ENCODE data around the gene SLC25A44. TPM values are rescaled to one million over a fixed set of nuclear protein-coding genes. Genes with fewer than 3 reads are reported as not detected.
"Not testable (repeated sequence)": the region's sequence is repeated elsewhere in the genome, so short reads cannot be mapped to it uniquely, and the experiment has no call there.

SLC25A44 gene
- total and polyA plus RNA-seq, 2 of the 8 experiments (the other 6 are each of a cell fraction or from before 2014, with no cell fraction given), result 23.4 to 32.1 TPM

DNA sequence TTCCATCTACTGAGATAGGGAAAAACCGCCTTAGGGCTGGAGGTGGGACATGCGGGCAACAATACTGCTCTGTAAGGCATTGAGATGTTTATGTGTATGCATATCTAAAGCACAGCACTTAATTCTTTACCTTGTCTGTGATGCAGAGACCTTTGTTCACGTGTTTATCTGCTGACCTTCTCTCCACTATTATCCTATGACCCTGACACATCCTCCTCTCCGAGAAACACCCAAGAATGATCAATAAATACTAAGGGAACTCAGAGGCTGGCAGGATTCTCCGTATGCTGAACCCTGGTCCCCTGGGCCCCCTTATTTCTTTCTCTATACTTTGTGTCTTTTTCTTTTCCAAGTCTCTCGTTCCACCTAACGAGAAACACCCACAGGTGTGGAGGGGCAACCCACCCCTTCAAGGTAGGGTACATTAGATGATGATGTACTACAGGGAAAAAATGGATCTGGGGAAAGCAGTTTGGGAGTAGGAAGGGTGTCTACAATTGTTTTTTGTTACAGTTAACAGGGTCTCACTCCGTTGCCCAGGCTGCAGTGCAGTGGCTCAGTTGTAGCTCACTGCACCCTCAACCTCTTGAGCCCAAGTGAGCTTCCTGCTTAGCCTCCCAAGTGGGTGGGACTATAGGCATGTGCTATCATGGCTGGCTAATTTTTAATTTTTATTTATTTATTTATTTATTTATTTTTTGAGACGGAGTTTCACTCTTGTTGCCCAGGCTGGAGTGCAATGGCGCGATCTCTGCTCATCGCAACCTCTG is 11.7 kb upstream of the SLC25A44 start:
- peak overlapping the region; percentile 100 for H4K91ac ChIP-seq (replicated peaks; ENCODE audit: insufficient read length, low read length)

More for the DNA sequence above, 11.7 kb upstream of the SLC25A44 start:
- not testable (repeated sequence) for H3K79me2 ChIP-seq (ENCODE audit: control insufficient read depth in 1 of 2, insufficient read depth in 2 of 2, low read length in 2 of 2); H3K56ac ChIP-seq (replicated peaks; ENCODE audit: insufficient read length, low read depth, low read length); H4K20me1 ChIP-seq (replicated peaks in 1 of 2; ENCODE audit: control insufficient read depth in 1 of 2, insufficient read depth in 2 of 2, low read length in 2 of 2); H3K9me3 ChIP-seq (ENCODE audit: insufficient read depth in 2 of 2, low read depth in 1 of 2, low read length in 1 of 2); H3K27me3 ChIP-seq (replicated peaks in 1 of 4; ENCODE audit: control insufficient read depth in 3 of 4, extremely low read depth in 1 of 4, insufficient read depth in 3 of 4, low read length in 3 of 4); H2AFZ ChIP-seq (ENCODE audit: low read length); H3K23ac ChIP-seq (ENCODE audit: insufficient read length); H3K14ac ChIP-seq (ENCODE audit: insufficient read length); H3K79me1 ChIP-seq (ENCODE audit: low read depth, low read length); DNase-seq (ENCODE audit: low read depth in 1 of 2, low spot score in 2 of 2); H3K36me3 ChIP-seq (ENCODE audit: control insufficient read depth in 2 of 4, insufficient read depth in 4 of 4, low read length in 3 of 4); FAIRE-seq; H3K23me2 ChIP-seq (ENCODE audit: low read depth, low read length)
- H2BK20ac ChIP-seq (ENCODE audit: low read length), result 0 out of 2 replicates have a peak overlapping the region, but pooled peaks have one; percentile 90
- ChIA-PET CTCF (ENCODE audit: partially characterized antibody) (interaction anchor here (0.6 to 1.3 kb wide), 2 partner anchors 36 to 40 kb away, joined by 4 to 5 read pairs; no protein-coding TSS in a partner anchor), POLR2A (ENCODE audit: partially characterized antibody) (interaction anchor here (0.8 to 1.8 kb wide), 9 partner anchors 11 to 155 kb away, joined by 3 to 11 read pairs (median 3); partner anchors contain the start of gene PMF1)
- H2BK120ac ChIP-seq (replicated peaks; ENCODE audit: low read depth, low read length), result peak overlapping the region; percentile 100
- peak overlapping the region; percentile 99; the same call in 1 of the 2 replicates for H2BK12ac ChIP-seq (ENCODE audit: low read depth, low read length)
- TF ChIP-seq ASH2L (IDR thresholded peaks at IDR 0.05; ENCODE audit: low read length), result peak; percentile 33
- H3K4me2 ChIP-seq (ENCODE audit: insufficient read depth in 1 of 2, low read depth in 2 of 2, low read length in 2 of 2), result peak overlapping the region; percentile 1 to 42; a peak in 3 of 4 replicates
- peak overlapping the region; percentile 100 for H3K18ac ChIP-seq (ENCODE audit: extremely low read depth, low read length)
- H2BK15ac ChIP-seq (ENCODE audit: low read length), result peak overlapping the region; percentile 95; the same call in 1 of the 2 replicates
- peak overlapping the region; percentile 63 for H3K4ac ChIP-seq (replicated peaks; ENCODE audit: insufficient read length, low read depth, low read length)
- peak overlapping the region in 2 of 4 experiments; percentile 26 to 62; a peak in 2 of 7 replicates for H3K9ac ChIP-seq (replicated peaks in 1 of 4; ENCODE audit: extremely low read depth in 1 of 4, low read depth in 3 of 4, low read length in 3 of 4)
- peak overlapping the region; percentile 91 for H2BK5ac ChIP-seq (ENCODE audit: low read depth, low read length)
- 57% methylated on average over 12 of the region's 12 CpGs; no CpG with 5 or more reads in 1 of the 2 experiments for WGBS, 2 experiments (ENCODE audit: extremely low coverage in 1 of 2, insufficient coverage in 1 of 2, insufficient read length in 1 of 2, insufficient replicate concordance in 2 of 2, low coverage in 1 of 2, low lambda C conversion rate in 2 of 2, missing lambda C conversion rate in 1 of 2)
- peak overlapping the region; percentile 39; the same call in 1 of the 2 replicates for H4K8ac ChIP-seq (ENCODE audit: extremely low read depth, insufficient read depth, low read length)
- peak overlapping the region; percentile 98 for H4K5ac ChIP-seq (ENCODE audit: insufficient read length, low read depth, low read length)
- peaks cover 4 to 16% (median 10%) of the 10 kb centered on the region in 4 experiments for H3K4me1 ChIP-seq (replicated peaks in 1 of 4; ENCODE audit: control insufficient read depth in 3 of 4, insufficient read depth in 4 of 4, low read length in 3 of 4)
- peak overlapping the region in 1 of 4 experiments; percentile 39; a peak in 1 of 8 replicates for H3K4me3 ChIP-seq (ENCODE audit: extremely low read depth in 1 of 4, insufficient read depth in 2 of 4, low read depth in 3 of 4, low read length in 4 of 4)
- peak overlapping the region; percentile 91; the same call in 1 of the 2 replicates for H2AK5ac ChIP-seq (ENCODE audit: low read depth, low read length)
- H3K27ac ChIP-seq (ENCODE audit: low read depth, low read length), result peak overlapping the region; percentile 84; the same call in 1 of the 2 replicates
